ENCODE data around the gene EDARADD.

EDARADD gene

GRCh38 chr1:236471096-236471495 is 77.0 kb downstream of the EDARADD start:
- no peak overlapping the region for H2BK12ac ChIP-seq (ENCODE audit: low read length)

GRCh38 chr1:236471653-236472052 is 77.6 kb downstream of the EDARADD start:
- no peaks in the 10 kb centered on the region for H3K79me2 ChIP-seq (ENCODE audit: control insufficient read depth, insufficient read depth, low read length, poor library complexity)
- H3K9ac ChIP-seq (ENCODE audit: low read length): no peak overlapping the region
- H3K79me1 ChIP-seq (ENCODE audit: low read length): no peaks in the 10 kb centered on the region
- no peak overlapping the region for H3K14ac ChIP-seq (ENCODE audit: low read length)
- H2AK5ac ChIP-seq (ENCODE audit: low read length): no peak overlapping the region
- H4K8ac ChIP-seq (ENCODE audit: low read depth, low read length): no peak overlapping the region
- no peaks in the 10 kb centered on the region for H3K4me1 ChIP-seq (ENCODE audit: control insufficient read depth in 1 of 2, insufficient read depth in 2 of 2, low read length in 2 of 2)
- H3K9me3 ChIP-seq (ENCODE audit: insufficient read depth, low read depth, low read length): no peaks in the 10 kb centered on the region
- no peak overlapping the region for H3K4me3 ChIP-seq (ENCODE audit: low read depth, low read length)
- H2BK120ac ChIP-seq (ENCODE audit: insufficient read depth, low read length, poor library complexity): no peak overlapping the region
- DNase-seq: no peak
- H3K27ac ChIP-seq (ENCODE audit: low read depth, low read length): no peak overlapping the region
- H3K27me3 ChIP-seq (ENCODE audit: insufficient read depth, low read length): no peaks in the 10 kb centered on the region
- no peak overlapping the region for H4K91ac ChIP-seq (ENCODE audit: low read depth, low read length)
- H2BK12ac ChIP-seq (ENCODE audit: low read length): no peak overlapping the region
- no peak overlapping the region for H3K4ac ChIP-seq (ENCODE audit: low read depth, low read length)
- no CpG with 5 or more reads among the region's 6 CpGs for WGBS (ENCODE audit: extremely low coverage, insufficient coverage, insufficient read length)
- no peak overlapping the region for H4K12ac ChIP-seq (ENCODE audit: low read depth, low read length)
- H2BK5ac ChIP-seq (ENCODE audit: low read depth, low read length, poor library complexity): no peak overlapping the region
- peaks cover 0 to 1% of the 10 kb centered on the region in 2 experiments for H3K36me3 ChIP-seq (ENCODE audit: control insufficient read depth in 1 of 2, insufficient read depth in 2 of 2, low read length in 2 of 2)
- H3K18ac ChIP-seq (ENCODE audit: low read length): no peak overlapping the region
- no peak overlapping the region for H3K4me2 ChIP-seq (ENCODE audit: low read length)
- H3K23ac ChIP-seq (ENCODE audit: low read length): no peak overlapping the region
- H2AFZ ChIP-seq (ENCODE audit: insufficient read depth, low read length, poor library complexity): no peak overlapping the region

More at GRCh38 chr1:236471096-236471495, 77.0 kb downstream of the EDARADD start:
- Histone ChIP-seq H3K27me3 (ENCODE audit: insufficient read depth, low read length) (no peaks in the 10 kb centered on the region), H3K18ac (ENCODE audit: low read length) (no peak overlapping the region), H2AFZ (ENCODE audit: insufficient read depth, low read length, poor library complexity) (no peak overlapping the region), H3K27ac (ENCODE audit: low read depth, low read length) (no peak overlapping the region), H3K23ac (ENCODE audit: low read length) (no peak overlapping the region), H3K9me3 (ENCODE audit: insufficient read depth, low read depth, low read length) (no peaks in the 10 kb centered on the region), H3K79me2 (ENCODE audit: control insufficient read depth, insufficient read depth, low read length, poor library complexity) (no peaks in the 10 kb centered on the region), H3K79me1 (ENCODE audit: low read length) (no peaks in the 10 kb centered on the region), H3K4me1 (ENCODE audit: control insufficient read depth in 1 of 2, insufficient read depth in 2 of 2, low read length in 2 of 2) (no peaks in the 10 kb centered on the region), H3K14ac (ENCODE audit: low read length) (no peak overlapping the region), H2AK5ac (ENCODE audit: low read length) (no peak overlapping the region), H3K4ac (ENCODE audit: low read depth, low read length) (no peak overlapping the region), H4K8ac (ENCODE audit: low read depth, low read length) (no peak overlapping the region), H3K36me3 (ENCODE audit: control insufficient read depth in 1 of 2, insufficient read depth in 2 of 2, low read length in 2 of 2) (peaks cover 0 to 1% of the 10 kb centered on the region in 2 experiments), H3K4me2 (ENCODE audit: low read length) (no peak overlapping the region), H3K9ac (ENCODE audit: low read length) (no peak overlapping the region), H4K12ac (ENCODE audit: low read depth, low read length) (no peak overlapping the region), H4K91ac (ENCODE audit: low read depth, low read length) (no peak overlapping the region), H2BK120ac (ENCODE audit: insufficient read depth, low read length, poor library complexity) (no peak overlapping the region), H2BK5ac (ENCODE audit: low read depth, low read length, poor library complexity) (no peak overlapping the region), H3K4me3 (ENCODE audit: low read depth, low read length) (no peak overlapping the region)
- no CpG with 5 or more reads among the region's 6 CpGs for WGBS (ENCODE audit: extremely low coverage, insufficient coverage, insufficient read length)
- no peak for DNase-seq

- Histone ChIP-seq H4K12ac (ENCODE audit: low read depth, low read length) (no peak overlapping the region), H3K27ac (ENCODE audit: low read depth, low read length) (no peak overlapping the region), H4K91ac (ENCODE audit: low read depth, low read length) (no peak overlapping the region), H3K18ac (ENCODE audit: low read length) (no peak overlapping the region), H3K79me1 (ENCODE audit: low read length) (no peaks in the 10 kb centered on the region), H3K36me3 (ENCODE audit: control insufficient read depth in 1 of 2, insufficient read depth in 2 of 2, low read length in 2 of 2) (peaks cover 0 to 1% of the 10 kb centered on the region in 2 experiments), H2BK5ac (ENCODE audit: low read depth, low read length, poor library complexity) (no peak overlapping the region), H3K9me3 (ENCODE audit: insufficient read depth, low read depth, low read length) (no peaks in the 10 kb centered on the region), H3K4ac (ENCODE audit: low read depth, low read length) (no peak overlapping the region), H2AK5ac (ENCODE audit: low read length) (no peak overlapping the region), H3K27me3 (ENCODE audit: insufficient read depth, low read length) (no peaks in the 10 kb centered on the region), H3K4me2 (ENCODE audit: low read length) (no peak overlapping the region), H2BK12ac (ENCODE audit: low read length) (no peak overlapping the region), H3K4me1 (ENCODE audit: control insufficient read depth in 1 of 2, insufficient read depth in 2 of 2, low read length in 2 of 2) (no peaks in the 10 kb centered on the region), H3K14ac (ENCODE audit: low read length) (no peak overlapping the region), H3K79me2 (ENCODE audit: control insufficient read depth, insufficient read depth, low read length, poor library complexity) (no peaks in the 10 kb centered on the region), H2AFZ (ENCODE audit: insufficient read depth, low read length, poor library complexity) (no peak overlapping the region), H4K8ac (ENCODE audit: low read depth, low read length) (no peak overlapping the region), H3K23ac (ENCODE audit: low read length) (no peak overlapping the region), H3K4me3 (ENCODE audit: low read depth, low read length) (no peak overlapping the region), H3K9ac (ENCODE audit: low read length) (no peak overlapping the region), H2BK120ac (ENCODE audit: insufficient read depth, low read length, poor library complexity) (no peak overlapping the region)
- DNase-seq: no peak
- no CpG with 5 or more reads among the region's 17 CpGs for WGBS (ENCODE audit: extremely low coverage, insufficient coverage, insufficient read length)
These were observed 79.0 kb downstream of the EDARADD start for GRCh38 chr1:236472850-236473788.

DNA sequence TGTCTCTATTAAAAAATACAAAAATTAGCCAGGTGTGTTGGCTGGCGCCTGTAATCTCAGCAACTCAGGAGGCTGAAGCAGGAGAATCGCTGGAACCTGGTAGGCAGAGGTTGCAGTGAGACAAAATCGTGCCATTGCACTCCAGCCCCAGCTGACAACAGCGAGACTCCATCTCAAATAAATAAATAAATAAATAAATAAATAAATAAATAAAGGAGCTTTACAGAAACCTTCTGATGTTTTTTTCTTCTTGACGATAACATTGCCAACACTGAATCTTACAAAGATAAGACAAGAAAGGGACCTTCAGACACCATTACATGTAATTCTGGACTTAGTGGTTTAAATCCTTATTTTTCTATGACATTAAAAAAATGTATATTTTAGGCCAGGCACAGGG is 81.9 kb downstream of the EDARADD start:
- Histone ChIP-seq H2BK12ac (ENCODE audit: low read length) (no peak overlapping the region), H3K9ac (ENCODE audit: low read length) (no peak overlapping the region), H3K4me3 (ENCODE audit: low read depth, low read length) (no peak overlapping the region), H3K4me1 (ENCODE audit: control insufficient read depth in 1 of 2, insufficient read depth in 2 of 2, low read length in 2 of 2) (peaks cover 0 to under 1% of the 10 kb centered on the region in 2 experiments), H2BK120ac (ENCODE audit: insufficient read depth, low read length, poor library complexity) (no peak overlapping the region), H3K4ac (ENCODE audit: low read depth, low read length) (no peak overlapping the region), H2AK5ac (ENCODE audit: low read length) (no peak overlapping the region), H4K91ac (ENCODE audit: low read depth, low read length) (no peak overlapping the region), H3K27me3 (ENCODE audit: insufficient read depth, low read length) (no peaks in the 10 kb centered on the region), H3K79me2 (ENCODE audit: control insufficient read depth, insufficient read depth, low read length, poor library complexity) (no peaks in the 10 kb centered on the region), H3K27ac (ENCODE audit: low read depth, low read length) (no peak overlapping the region), H3K14ac (ENCODE audit: low read length) (no peak overlapping the region), H3K36me3 (ENCODE audit: control insufficient read depth in 1 of 2, insufficient read depth in 2 of 2, low read length in 2 of 2) (peaks cover 0 to 1% of the 10 kb centered on the region in 2 experiments), H3K79me1 (ENCODE audit: low read length) (no peaks in the 10 kb centered on the region), H4K12ac (ENCODE audit: low read depth, low read length) (no peak overlapping the region), H2AFZ (ENCODE audit: insufficient read depth, low read length, poor library complexity) (no peak overlapping the region), H3K23ac (ENCODE audit: low read length) (no peak overlapping the region), H4K8ac (ENCODE audit: low read depth, low read length) (no peak overlapping the region), H3K4me2 (ENCODE audit: low read length) (no peak overlapping the region), H3K18ac (ENCODE audit: low read length) (no peak overlapping the region), H2BK5ac (ENCODE audit: low read depth, low read length, poor library complexity) (no peak overlapping the region), H3K9me3 (ENCODE audit: insufficient read depth, low read depth, low read length) (no peaks in the 10 kb centered on the region)
- WGBS (ENCODE audit: extremely low coverage, insufficient coverage, insufficient read length): no CpG with 5 or more reads among the region's 5 CpGs
- DNase-seq: no peak
